ENCODE measurements around the gene ARHGAP24.
"Not testable (repeated sequence)": the region's sequence is repeated elsewhere in the genome, so short reads cannot be mapped to it uniquely, and the experiment has no call there.

ARHGAP24 gene

DNA sequence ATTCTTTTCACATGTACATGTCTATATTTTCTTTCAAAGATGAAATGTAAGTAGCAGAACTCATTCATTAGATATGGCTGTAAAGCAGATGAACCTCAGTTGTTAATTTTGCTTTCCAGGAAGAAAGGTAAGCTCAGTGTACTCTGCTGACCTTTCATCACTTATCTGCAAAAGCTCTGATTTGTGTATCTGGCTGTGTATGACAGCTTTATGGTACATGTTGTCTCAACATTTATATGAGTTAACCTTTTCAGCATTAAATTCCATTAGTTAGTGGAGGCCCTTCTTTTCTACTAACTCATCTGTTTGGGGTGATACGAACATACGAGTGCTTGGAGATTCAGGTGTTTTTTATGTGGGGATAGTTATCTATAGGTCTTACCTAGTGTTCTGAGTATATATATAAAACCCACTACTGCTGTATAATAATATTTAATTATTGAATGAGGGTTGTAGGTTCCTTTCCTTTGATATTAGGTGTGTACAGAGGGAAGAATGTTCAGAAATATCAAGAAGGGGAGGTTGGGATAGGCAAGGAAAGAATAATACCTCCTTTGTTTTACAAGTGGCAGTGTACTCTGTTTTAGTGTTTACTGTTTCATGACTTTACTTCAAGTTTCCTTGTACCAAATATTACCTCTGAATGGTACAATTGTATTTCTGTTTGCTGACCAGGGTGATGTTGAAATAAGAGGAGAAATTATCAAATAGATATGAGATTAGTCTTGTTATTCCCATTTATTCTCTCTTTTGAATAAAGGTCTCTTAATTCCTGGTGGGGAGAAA is 395.5 kb downstream of the ARHGAP24 start:
- no peak for DNase-seq

DNA sequence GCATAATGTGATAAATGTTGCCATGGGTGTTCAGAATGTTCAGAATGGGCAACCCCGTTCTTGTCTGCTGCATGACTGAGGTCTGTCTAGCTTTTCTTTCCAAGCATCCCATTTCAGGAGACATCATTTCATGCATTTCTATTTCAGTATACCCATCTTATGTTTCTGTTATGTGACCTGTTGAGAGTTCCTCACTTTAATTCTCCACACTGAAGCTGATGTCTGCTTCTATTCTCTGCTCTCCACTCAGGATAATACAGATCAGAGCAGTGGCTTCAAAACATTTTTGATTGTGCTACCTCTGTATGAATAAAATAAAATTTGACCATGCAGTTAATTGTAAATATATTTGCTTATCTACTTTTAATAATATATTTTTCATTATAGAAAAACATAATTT is 398.6 kb downstream of the ARHGAP24 start:
- DNase-seq: no peak

DNA sequence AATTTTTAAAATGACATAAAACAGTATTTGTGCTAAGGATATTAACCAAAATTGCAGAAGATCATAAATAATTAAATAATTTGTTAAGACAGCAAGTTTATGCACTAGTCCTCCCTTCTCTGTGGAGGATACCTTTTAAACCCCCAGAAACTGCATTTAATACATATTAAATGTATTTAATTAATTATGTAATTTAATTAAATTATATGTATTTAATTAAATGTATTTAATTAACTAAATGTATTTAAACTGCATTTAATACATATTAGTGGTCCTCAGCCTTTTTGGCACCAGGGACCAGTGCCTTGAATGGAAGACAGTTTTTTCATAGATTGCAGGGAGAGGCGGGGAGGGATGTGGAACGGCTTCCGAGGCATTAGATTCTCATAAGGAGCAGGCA is 404.6 kb downstream of the ARHGAP24 start:
- no peak for DNase-seq

DNA sequence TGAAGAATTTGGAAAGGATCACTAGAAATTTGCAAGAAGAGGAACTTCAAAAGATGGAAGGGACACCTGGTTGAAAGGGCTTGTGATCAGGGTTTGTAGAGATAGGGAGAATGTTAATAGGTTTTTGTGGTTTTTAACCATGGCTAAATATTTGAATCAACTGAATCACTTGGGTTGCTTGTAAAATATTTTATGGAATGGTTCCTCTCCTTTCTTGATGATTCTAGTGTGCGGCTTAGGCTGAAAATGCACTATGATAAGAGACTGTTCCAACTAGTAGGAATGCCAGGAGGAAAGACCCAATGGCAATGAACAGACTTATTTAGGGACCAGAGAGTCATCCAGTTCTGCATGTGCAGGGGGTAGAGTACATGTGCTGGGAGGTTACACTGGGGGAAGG is 408.2 kb downstream of the ARHGAP24 start:
- DNase-seq: no peak

DNA sequence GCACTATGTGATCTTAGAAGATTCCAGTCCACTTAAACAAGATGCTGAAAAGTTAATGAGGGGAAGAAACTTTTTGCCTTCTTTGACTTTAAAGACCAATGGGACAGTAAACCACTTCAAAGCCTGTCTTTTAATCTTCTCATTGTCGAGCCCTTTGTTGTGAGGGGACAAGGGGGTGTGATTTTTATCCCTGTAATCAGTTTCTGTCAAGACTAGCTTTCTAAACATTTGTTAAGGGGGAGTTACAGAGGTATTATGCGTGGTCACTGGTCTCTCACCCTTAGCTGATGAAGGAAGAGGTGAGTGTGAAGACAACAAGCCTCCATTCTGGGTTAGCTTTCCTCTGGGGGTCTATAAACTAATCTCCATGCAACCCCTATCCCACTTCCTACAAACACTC is 409.3 kb downstream of the ARHGAP24 start:
- no peak for DNase-seq

DNA sequence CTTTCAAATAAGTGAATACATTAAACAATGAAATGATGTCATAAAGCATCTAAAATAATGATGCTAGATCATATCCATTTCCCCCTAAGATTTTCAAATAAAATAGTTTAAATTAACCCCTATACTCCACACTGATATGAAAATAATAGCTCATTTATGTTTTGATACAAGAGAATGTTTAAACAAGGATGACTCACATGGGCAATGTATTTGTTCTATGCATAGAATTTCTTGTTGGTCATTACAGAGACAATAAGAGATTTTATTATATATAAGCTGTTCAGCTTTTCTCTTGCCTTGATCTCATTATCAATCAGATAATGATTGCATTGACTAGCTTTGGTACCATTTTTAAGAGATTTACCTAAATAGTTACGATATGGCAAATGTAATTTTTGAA is 411.7 kb downstream of the ARHGAP24 start:
- DNase-seq: no peak

DNA sequence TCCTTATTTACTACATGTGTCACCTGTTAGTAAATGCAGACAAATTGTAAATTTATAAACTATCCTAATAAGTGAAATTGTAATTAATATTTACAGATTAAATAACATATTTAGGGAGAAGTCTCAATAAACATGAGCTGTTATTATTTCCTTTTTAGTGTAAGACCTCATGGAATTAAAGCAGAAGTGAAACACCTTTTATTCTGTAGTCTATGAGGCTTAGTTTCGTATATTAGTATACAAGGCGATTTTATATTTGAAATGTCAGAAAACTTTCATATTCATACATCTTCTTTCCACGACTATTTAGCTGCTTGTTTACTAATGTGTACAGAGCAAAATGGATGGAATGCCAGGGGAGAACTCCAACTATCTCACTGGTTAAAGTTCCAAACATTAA is 414.4 kb downstream of the ARHGAP24 start:
- DNase-seq: no peak

DNA sequence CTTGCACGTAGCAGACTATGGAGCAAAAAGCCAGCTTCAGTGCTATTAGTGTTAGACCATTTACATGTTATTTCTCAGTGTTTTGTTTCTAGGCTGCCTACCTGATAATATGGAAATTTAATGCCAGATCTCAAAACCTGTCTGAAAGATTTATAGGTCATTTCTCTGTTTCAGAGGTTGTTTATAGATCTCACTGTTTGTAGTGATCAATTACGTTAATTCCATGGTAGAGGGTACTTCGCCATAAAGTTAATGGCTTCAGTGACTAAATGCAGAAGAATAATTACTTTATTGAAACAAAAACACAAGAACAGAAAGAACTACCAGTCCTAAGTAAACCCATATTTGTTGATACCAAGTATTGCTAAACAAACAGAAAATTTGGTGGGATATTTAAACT is 420.8 kb downstream of the ARHGAP24 start:
- DNase-seq: no peak

DNA sequence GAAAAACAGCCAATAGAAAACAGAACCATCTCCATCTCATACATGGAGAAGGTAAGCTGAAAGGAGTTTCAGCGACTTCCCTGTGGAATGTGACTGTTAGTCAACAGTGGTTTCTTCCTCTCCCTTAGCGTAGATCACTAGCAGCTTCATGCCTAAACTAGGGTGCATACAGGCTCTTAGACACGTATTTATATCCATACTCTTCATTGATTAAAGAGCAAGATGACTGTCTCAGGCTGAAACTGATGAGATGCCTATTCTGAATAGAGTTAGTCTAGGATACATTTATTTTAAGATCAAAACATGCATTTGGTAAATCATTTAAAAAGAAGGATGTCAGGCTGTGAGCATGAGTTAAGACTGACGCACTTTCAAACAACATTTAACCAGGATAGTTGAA is 423.3 kb downstream of the ARHGAP24 start:
- DNase-seq: no peak

DNA sequence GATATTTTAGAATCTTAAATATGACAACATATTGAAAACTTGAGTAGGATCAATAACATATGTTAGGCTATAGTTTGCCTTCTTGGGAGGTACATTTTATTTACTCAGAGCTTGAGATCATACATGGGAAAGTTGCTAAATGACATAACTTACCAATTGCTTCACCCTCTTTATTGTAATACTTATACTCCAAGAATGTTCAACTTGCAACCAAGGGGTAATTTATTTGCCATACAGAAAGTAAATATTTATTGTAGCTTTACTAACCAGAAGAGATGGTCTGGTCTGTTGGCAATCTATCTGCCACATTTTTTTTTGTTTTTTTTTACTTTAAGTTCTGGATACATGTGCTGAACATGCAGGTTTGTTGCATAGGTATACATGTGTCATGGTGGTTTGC is 426.6 kb downstream of the ARHGAP24 start:
- DNase-seq: peak; percentile 43

DNA sequence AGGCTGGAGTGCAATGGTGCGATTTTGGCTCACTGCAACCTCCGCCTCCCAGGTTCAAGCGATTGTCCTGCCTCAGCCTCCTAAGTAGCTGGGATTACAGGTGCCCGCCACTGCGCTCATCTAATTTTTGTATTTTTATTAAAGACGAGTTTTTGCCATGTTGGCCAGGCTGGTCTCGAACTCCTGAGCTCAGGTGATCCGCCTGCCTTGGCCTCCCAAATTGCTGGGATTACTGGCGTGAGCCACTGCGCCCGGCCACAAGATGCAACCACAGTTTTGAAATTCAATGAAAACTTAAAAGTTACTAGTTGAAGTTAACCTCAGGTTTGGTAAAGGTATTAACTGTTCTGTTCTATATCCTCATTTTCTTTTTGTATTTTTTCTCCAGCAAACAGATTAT is 427.7 kb downstream of the ARHGAP24 start:
- not testable (repeated sequence) for DNase-seq

DNA sequence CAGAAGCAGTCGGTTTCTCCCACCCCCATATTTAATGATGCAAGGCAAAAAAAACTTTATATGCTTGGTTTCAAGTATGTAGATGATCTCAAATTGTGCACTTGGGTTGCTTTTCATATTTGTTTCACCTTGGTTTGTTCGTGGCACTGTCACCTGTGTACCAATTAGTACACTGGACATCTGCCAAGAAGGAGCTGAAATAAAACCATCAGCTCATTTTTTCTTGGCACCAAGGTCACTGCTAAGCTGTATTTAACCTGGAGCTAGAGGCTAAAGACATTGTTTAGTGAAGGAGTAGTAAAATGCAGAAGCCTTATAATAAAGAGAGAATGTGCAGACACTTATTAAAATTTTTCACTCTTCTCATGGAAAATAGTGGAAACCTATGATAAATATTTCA is 430.8 kb downstream of the ARHGAP24 start:
- no peak for DNase-seq

DNA sequence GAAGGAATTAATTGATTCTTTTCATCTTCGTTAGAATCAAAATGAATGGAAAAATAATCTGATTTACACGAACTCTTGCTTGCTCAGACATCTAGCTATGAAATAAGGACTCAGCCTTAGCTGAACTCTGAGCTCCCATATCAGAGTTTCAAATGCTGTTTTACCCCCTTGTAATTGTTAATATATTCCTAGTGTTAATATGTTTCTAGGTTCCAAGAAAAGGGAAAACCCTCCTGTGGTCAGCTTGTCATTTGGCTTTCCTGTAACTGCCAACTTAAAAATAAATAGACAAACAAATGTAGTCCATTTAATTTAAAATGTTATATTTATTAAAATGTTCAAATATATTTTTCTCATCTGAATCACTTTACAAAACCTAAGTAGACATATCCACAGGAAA is 432.1 kb downstream of the ARHGAP24 start:
- no peak for DNase-seq

DNA sequence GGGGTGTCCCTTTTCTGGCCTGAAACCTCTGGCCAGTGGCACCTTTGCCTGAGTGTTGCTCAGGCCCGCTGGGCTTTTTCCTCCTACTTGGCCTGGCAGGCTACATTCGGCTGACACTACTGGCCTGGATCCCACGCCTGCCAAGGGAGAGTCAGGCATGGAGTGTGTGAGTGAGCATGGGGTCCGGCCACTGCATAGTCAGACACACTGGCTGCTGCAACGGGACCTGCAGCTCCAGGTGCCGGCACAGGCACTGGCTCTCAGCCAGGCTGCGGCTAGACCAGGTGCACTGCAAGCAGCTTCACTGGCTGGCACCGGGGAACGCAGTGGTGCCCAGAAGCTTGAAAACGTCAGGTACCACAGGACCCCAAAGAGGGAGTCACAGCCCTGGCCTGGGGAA is 434.9 kb downstream of the ARHGAP24 start:
- DNase-seq: no peak

DNA sequence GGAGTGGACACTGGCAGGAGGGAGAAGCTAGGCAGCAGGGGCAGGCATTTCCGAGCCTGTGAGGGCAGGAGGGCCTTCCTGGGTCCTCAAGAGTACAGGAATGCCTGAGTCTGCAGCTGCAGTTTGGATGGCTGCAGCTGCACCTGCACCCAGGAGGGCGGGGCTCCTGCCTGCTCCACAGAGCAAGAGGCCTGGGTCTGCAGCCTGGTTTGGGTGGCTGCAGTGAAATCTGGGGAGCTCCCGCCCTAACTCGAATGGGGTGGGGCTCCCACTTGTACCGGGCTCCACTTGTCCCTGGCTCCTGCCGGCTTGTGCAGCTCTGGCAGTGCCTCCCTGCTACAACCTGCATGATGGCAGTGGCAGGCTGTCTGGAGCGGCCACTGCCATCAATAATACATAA is 436.0 kb downstream of the ARHGAP24 start:
- no peak for DNase-seq

DNA sequence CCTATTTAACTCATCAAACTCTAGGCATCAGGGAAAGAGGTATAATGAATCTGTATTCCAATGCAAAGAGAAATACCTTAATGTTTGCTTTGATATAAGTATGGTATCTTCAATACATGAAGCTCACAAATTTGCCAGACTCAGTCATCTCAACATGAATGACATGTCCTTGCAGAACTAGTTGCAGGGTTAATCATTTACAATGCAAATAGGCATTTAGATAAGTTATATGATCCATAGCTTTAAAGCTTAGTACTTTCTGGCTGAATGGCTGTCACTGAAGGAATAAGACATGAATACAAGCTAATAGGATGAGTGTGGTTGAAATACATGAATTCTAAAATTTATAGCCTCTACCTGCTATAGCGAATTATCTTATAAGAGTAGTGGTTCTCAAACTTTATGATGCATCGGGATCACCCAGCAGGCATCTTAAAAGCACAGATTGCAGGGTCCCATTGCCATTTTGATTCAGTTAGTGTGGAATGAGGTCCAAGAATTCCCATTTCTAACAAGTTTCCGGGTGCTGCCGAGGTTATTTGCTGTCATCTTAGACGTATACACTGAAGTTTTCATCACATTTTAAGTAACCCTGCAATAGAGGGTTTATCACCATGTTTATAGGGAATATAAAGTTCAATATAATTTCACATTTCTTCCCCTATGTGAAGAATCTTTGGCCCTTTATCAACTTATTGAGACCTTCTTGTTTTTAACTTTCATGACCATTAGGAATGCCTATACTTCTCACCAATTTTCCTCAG is 439.2 kb downstream of the ARHGAP24 start:
- DNase-seq: no peak

DNA sequence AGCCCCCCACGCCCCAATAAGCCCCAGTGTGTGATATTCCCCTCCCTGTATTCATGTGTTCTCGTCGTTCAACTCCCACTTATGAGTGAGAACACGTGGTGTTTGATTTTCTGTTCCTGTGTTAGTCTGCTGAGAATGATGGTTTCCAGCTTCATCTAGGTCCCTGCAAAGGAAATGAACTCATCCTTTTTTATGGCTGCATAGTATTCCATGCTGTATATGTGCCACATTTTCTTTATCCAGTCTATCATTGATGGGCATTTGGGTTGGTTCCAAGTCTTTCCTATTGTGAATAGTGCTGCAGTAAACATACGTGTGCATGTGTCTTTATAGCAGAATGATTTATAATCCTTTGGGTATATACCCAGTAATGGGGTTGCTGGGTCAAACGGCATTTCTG is 440.6 kb downstream of the ARHGAP24 start:
- not testable (repeated sequence) for DNase-seq

DNA sequence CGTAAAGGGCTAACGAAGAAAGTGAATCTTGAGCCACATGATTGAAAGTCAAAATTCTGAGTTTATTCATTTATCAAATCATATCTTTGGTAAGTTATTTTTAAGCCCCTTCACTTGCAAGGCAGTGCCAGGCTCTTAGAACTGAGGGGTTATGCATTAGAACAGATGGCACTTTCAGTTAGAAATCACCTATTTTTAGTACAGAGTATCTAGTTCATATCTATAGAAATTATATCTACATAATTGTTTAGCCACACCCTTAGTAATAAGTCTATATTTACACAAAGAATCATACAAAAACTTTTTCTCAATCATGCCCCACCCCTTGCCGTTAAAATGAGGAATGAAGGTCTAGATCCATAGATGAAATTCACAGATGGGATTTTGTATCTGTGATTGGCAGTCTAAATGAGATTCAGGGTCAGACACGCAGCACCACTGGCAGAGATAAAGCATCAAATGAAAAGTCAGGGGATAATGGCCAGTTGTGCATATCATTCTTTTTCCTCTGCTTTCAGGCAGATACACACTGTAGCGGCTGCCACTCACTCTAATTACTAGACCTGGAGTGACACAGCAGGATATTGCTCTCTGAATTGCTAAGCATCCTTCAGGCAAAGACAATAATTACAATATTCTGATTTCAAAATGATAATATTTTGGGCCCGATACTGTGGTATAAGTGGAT is 444.4 kb downstream of the ARHGAP24 start:
- DNase-seq: no peak

DNA sequence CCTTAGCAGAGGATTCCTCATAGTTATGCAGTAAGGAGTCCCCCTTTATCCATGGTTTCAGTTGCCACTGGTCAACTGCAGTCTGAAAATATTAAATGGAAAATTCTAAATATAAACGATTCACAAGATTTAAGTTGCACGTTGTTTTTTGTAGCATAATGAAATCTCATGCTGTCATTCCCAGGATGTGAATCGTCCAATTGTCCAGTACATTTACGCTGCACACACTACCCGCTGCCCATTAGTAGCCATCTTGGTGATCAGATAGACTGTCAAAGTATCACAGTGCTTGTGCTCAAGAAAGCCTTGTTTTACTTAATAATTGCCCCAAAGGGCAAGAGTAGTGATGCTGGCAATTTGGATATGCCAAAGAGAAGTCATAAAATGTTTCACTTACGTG is 450.1 kb downstream of the ARHGAP24 start:
- no peak for DNase-seq

DNA sequence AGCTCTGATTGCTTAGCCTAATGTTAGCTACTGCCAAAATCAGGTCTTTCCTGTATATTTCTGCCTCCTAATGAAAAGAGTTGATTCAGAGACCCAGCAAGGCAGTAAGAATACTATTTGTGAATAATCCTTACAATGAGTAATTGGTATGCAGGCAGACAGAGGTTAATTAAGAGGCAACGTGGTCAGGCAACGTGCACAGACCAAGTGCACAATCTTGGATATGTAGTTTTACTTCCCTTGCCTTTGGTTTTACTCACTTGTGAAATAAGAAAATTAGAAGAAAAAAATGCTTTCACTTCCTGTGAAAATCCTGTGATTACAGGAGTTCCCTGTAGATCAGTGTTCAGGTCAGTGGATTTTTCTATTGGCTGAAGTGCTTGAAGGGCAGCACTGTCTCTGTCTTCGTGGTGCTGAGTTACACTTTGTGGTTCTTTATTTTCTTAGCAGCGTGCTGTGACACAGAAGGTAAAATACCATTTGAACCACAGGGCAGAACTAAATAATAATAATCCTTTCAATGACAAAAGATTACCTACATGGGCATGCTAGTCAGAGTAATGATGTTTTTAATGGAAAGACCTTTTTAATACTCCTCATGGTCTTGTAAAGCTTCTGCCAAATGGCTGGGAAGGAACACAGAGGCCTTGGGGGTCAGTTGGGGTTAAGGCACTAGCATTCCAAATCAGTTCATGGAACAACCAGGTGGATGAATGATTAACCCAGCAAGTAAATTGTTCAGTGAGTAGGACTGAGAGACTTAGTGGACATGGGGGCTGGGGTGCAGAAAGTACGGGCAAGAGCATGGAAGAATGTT is 454.0 kb downstream of the ARHGAP24 start:
- DNase-seq: peak; percentile 53

DNA sequence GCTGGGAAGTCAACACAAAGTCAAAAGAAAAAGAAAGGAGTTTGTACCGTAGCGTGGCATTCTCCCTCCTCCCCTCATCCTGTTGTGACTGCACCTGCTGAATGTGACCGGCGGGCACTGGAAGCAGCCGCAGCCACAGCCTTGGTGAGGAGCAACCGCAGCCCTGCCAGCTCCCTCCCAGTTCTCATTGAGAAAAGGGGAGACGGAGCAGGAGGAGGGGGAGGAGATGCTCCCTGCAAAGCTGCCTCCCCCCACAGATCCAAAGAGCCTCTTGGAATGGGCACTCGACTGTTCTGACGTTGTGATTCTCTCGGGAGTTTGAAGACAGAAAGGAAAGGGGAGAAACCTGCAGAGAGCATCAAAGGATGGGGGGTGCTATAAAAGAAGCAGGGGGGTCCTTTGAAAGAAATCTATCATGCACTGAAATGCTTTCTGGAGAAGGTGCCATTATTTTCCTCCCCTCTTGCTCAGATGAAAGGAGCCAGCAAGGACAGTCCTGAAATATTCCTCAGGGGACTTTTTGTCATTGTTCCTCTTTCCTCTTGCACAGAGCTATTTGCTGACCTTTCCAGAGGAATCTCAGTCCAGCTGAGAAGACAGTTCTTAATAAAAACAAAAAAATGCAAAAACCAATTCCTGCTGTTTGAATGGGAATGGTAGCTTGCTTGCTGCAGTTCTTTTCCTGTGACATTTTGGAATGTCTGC is 455.2 kb downstream of the ARHGAP24 start:
- DNase-seq: no peak
